Nephron (organoid): Measurements from ENCODE around the gene SEC61A2.

Source experiments
- H3K27ac Mint-ChIP-seq, 3 experiments: 2 replicates each; pipeline ENCODE4 v1.8.0; 2020; ENCODE audit warnings: mixed read lengths in 3 of 3, mild to moderate bottlenecking in 2 of 3, moderate library complexity in 1 of 3
- H3K27me3 Mint-ChIP-seq: 2 replicates; pipeline ENCODE4 v1.8.0; 2021; ENCODE audit warnings: low read depth, mild to moderate bottlenecking, moderate library complexity, mixed read lengths
- H3K36me3 Mint-ChIP-seq: 2 replicates; pipeline ENCODE4 v1.8.0; 2020; ENCODE audit warnings: low read depth, mixed read lengths
- H3K4me1 Mint-ChIP-seq: 2 replicates; pipeline ENCODE4 v1.8.0; 2020; ENCODE audit warnings: mixed read lengths
- H3K4me3 Mint-ChIP-seq, 3 experiments: 2 replicates each; pipeline ENCODE4 v1.8.0; 2020; ENCODE audit warnings: mild to moderate bottlenecking in 3 of 3, mixed read lengths in 3 of 3, moderate library complexity in 2 of 3
- H3K9me3 Mint-ChIP-seq: 2 replicates; pipeline ENCODE4 v1.8.0; 2020; ENCODE audit warnings: mixed read lengths
- CTCF ChIP-seq, 3 experiments: fragments of 200-600 bp; sonication (generic); IDR thresholded peaks; one replicate each; pipeline ENCODE4 v1.5.0; 2021; ENCODE audit warnings: antibody characterized with exemption in 3 of 3; ENCODE audit not compliant: unreplicated experiment in 3 of 3

Gene SEC61A2

DNA sequence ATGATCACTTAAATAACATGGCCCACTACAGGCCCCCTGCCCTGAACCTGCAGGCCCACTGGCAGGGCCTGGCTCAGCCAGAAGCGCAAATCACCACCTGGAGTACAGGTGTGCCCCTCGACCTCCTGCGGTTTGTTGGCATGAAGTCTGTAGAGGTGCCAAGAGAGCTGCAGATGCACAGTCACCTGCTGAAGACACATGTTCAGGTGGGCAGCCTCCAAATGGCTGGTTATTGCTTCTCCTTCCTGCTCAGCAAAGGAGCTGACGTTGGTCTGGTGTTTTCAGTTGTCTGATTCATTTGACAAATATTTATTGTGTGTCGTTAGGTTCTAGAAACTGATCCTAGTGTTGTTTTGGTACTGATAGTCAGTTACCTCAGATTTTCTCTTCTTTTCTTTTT is 31.7 kb upstream of the SEC61A2 start:
- Mint-ChIP-seq H3K36me3 (peaks cover 54% of the 10 kb centered on the region), H3K4me1 (no peaks in the 10 kb centered on the region), H3K27ac (no peak overlapping the region), H3K9me3 (no peaks in the 10 kb centered on the region), H3K27me3 (no peaks in the 10 kb centered on the region), H3K4me3 (no peak overlapping the region)
- no peak for TF ChIP-seq CTCF (IDR thresholded peaks at IDR 0.05; ENCODE audit: unreplicated experiment in 3 of 3)

DNA sequence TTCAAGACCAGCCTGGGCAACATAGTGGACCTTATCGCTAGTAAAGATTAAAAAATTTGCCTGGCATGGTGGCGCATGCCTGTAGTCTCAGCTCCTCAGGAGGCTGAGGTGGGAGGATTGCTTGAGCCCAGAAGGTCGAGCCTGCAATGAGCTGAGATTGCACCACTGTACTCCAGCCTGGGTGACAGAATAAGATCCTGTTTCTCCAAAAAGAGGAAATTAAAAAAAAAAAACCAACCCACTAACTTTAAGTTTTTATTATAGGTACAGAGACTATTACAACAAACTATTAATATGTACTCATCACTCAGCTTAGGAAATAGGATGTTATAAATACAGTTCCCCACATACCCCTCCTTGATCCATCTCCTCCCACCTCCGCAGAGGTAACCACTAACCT is 30.5 kb upstream of the SEC61A2 start:
- Mint-ChIP-seq H3K27me3 (no peaks in the 10 kb centered on the region), H3K36me3 (peaks cover 55% of the 10 kb centered on the region), H3K4me1 (no peaks in the 10 kb centered on the region), H3K9me3 (no peaks in the 10 kb centered on the region), H3K27ac (no peak overlapping the region), H3K4me3 (no peak overlapping the region)
- no peak for TF ChIP-seq CTCF (IDR thresholded peaks at IDR 0.05; ENCODE audit: unreplicated experiment in 3 of 3)

DNA sequence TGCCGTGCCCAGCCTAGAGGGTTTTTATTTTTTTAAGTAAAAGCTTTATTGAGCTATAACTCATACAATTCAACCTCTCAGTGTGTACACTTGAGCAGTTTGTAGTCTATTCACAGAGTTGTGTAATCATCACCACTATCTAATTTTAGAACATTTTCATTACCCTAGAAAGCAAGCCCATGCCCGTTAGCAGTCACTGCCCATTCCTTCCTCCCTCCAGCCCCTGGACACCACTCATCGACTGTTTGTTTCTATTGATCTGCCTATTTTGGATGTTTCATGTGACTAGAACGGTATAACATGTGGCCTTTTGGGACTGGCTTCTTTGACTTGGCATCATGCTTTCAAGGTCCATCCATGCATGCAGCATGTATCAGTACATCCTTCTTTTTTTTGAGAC is 25.7 kb upstream of the SEC61A2 start:
- Mint-ChIP-seq H3K9me3 (no peaks in the 10 kb centered on the region), H3K27me3 (no peaks in the 10 kb centered on the region), H3K4me3 (no peak overlapping the region), H3K36me3 (peaks cover 65% of the 10 kb centered on the region), H3K4me1 (no peaks in the 10 kb centered on the region), H3K27ac (no peak overlapping the region)
- TF ChIP-seq CTCF (IDR thresholded peaks at IDR 0.05; ENCODE audit: unreplicated experiment in 3 of 3) = no peak

DNA sequence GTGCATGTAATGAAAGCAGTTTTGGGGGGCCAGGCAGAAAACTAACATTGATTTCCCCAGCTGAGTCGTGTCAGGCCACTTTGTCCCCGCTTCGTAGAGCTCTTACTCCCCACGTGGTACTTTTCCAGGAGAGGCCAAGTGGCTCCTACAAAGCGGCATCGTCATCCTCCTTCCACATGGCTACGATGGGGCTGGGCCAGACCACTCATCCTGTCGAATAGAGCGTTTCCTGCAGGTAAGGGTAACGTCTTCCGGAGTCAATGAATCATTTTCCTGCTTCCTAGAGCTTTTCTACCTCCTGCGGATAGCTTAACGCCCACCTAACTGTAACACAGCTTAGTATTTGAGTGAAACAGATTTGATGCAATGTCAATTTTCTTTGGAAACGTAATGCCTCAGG is 21.7 kb upstream of the SEC61A2 start:
- no peaks in the 10 kb centered on the region for H3K27me3 Mint-ChIP-seq
- H3K4me1 Mint-ChIP-seq = no peaks in the 10 kb centered on the region
- H3K36me3 Mint-ChIP-seq = peaks cover 71% of the 10 kb centered on the region
- H3K27ac Mint-ChIP-seq = no peak overlapping the region
- H3K4me3 Mint-ChIP-seq = no peak overlapping the region
- H3K9me3 Mint-ChIP-seq = no peaks in the 10 kb centered on the region
- no peak for TF ChIP-seq CTCF (IDR thresholded peaks at IDR 0.05; ENCODE audit: unreplicated experiment in 3 of 3)

GRCh38 chr10:12109286-12109685 is 20.2 kb upstream of the SEC61A2 start:
- H3K36me3 Mint-ChIP-seq = peaks cover 61% of the 10 kb centered on the region
- H3K27me3 Mint-ChIP-seq = no peaks in the 10 kb centered on the region
- no peaks in the 10 kb centered on the region for H3K4me1 Mint-ChIP-seq
- no peak overlapping the region for H3K27ac Mint-ChIP-seq
- no peak for TF ChIP-seq CTCF (IDR thresholded peaks at IDR 0.05; ENCODE audit: unreplicated experiment in 3 of 3)
- no peak overlapping the region for H3K4me3 Mint-ChIP-seq
- H3K9me3 Mint-ChIP-seq = no peaks in the 10 kb centered on the region

- H3K9me3 Mint-ChIP-seq = no peaks in the 10 kb centered on the region
- no peak overlapping the region for H3K27ac Mint-ChIP-seq
- peaks cover 51% of the 10 kb centered on the region for H3K36me3 Mint-ChIP-seq
- H3K27me3 Mint-ChIP-seq = no peaks in the 10 kb centered on the region
- H3K4me1 Mint-ChIP-seq = no peaks in the 10 kb centered on the region
- no peak for TF ChIP-seq CTCF (IDR thresholded peaks at IDR 0.05; ENCODE audit: unreplicated experiment in 3 of 3)
- H3K4me3 Mint-ChIP-seq = no peak overlapping the region
These were observed 17.9 kb upstream of the SEC61A2 start for GRCh38 chr10:12111528-12111927.
